GM12878 (cell line): ENCODE measurements around the gene RAP1GAP. TPM values are rescaled to one million over a fixed set of nuclear protein-coding genes. Genes with fewer than 3 reads are reported as not detected.

ENCODE experiments used
- ATAC-seq: fragments of 200-7000 bp; cut with Tn5 transposase; 3 replicates; pipeline ENCODE4 v1.9.1; 2020; ENCODE audit warnings: mild to moderate bottlenecking, moderate library complexity
- BruUV-seq: library from RNA; stranded (reverse); fragments of 400-500 nt; replicated peaks from 2 replicates; lab custom pipeline; 2021; lab: Mats Ljungman, UMichigan
- CTCF ChIA-PET: fragments of 300-600 bp; sonication (Branson Sonifier 250); formaldehyde crosslinking; extraction: SDS; loops from one replicate; lab custom pipeline; 2021; ENCODE audit warnings: inconsistent platforms; lab: Yijun Ruan, JAX
- POLR2A ChIA-PET: fragments of 350-600 bp; formaldehyde crosslinking; extraction: SDS; loops from one replicate; lab custom pipeline; 2021; ENCODE audit warnings: inconsistent platforms; lab: Charles Lee
- RAD21 ChIA-PET: fragments of 300-600 bp; sonication (Branson Sonifier 250); formaldehyde crosslinking; loops from one replicate; lab custom pipeline; 2023; ENCODE audit warnings: antibody characterized with exemption; ENCODE audit not compliant: unreplicated experiment; lab: Charles Lee
- SMC1A ChIA-PET: fragments of 300-600 bp; sonication (Branson Sonifier 250); formaldehyde crosslinking; loops from one replicate; lab custom pipeline; 2023; ENCODE audit not compliant: unreplicated experiment, uncharacterized antibody; lab: Charles Lee
- DNase-seq: peaks from one replicate; pipeline ENCODE4 v3.0.0-alpha.2; 2011; ENCODE audit warnings: low read depth, low spot score
- FAIRE-seq: peaks from 3 replicates; lab custom pipeline; 2011; peaks lifted over from hg19 to GRCh38; lab: Jason Lieb, UNC
- H2AFZ ChIP-seq: 2 replicates; pipeline ENCODE4 v1.6.0; 2011; ENCODE audit warnings: low read depth, low read length, control low read depth; ENCODE audit not compliant: control insufficient read depth
- H3K27ac ChIP-seq: 2 replicates; pipeline ENCODE4 v1.5.1; 2011; ENCODE audit warnings: control low read depth; ENCODE audit not compliant: control insufficient read depth, insufficient read depth
- H3K27me3 ChIP-seq, 2 experiments: replicated peaks in 1 of 2; 2 replicates each; pipeline versions ENCODE4 v1.6.0 to v1.6.1; 2011; ENCODE audit warnings: low read length in 1 of 2; ENCODE audit not compliant: control insufficient read depth in 2 of 2, insufficient read depth in 2 of 2
- H3K36me3 ChIP-seq, 2 experiments: 2 replicates each; pipeline ENCODE4 v1.5.1; 2011; ENCODE audit warnings: low read length in 1 of 2; ENCODE audit not compliant: control insufficient read depth in 2 of 2, insufficient read depth in 2 of 2
- H3K4me1 ChIP-seq: 2 replicates; pipeline ENCODE4 v1.6.1; 2011; ENCODE audit warnings: mild to moderate bottlenecking, low read length, moderate library complexity, mixed read lengths; ENCODE audit not compliant: control insufficient read depth, insufficient read depth
- H3K4me2 ChIP-seq: 2 replicates; pipeline ENCODE4 v1.6.0; 2011; ENCODE audit warnings: control low read depth; ENCODE audit not compliant: control insufficient read depth, insufficient read depth
- H3K4me3 ChIP-seq: fragments of 200-600 bp; sonication (generic); 2 replicates; pipeline ENCODE4 v1.5.1; 2016
- H3K79me2 ChIP-seq: 2 replicates; pipeline ENCODE4 v1.6.0; 2011; ENCODE audit warnings: low read length; ENCODE audit not compliant: control insufficient read depth, insufficient read depth
- H3K9ac ChIP-seq: 2 replicates; pipeline ENCODE4 v1.8.0; 2011; ENCODE audit warnings: low read length, control low read depth, mixed read lengths; ENCODE audit not compliant: control insufficient read depth, insufficient read depth
- H3K9me3 ChIP-seq: replicated peaks from 3 replicates; pipeline ENCODE4 v1.5.1; 2011; ENCODE audit warnings: mild to moderate bottlenecking, low read length; ENCODE audit not compliant: control insufficient read depth, insufficient read depth
- H4K20me1 ChIP-seq: 2 replicates; pipeline ENCODE4 v1.6.0; 2011; ENCODE audit not compliant: control insufficient read depth, insufficient read depth
- ATF7 ChIP-seq: fragments of 450-650 bp; IDR thresholded peaks from 2 replicates; pipeline ENCODE4 v1.6.1; 2016; ENCODE audit warnings: low read depth, mild to moderate bottlenecking
- BCL11A ChIP-seq: IDR thresholded peaks from 2 replicates; pipeline ENCODE4 v1.6.1; 2011; ENCODE audit warnings: low read depth, low read length
- BHLHE40 ChIP-seq, 2 experiments: fragments of 450-650 bp in 1 of 2; IDR thresholded peaks; 2 replicates each; pipeline ENCODE4 v1.6.1; 2011 to 2017; ENCODE audit warnings: low read depth in 2 of 2, borderline replicate concordance in 1 of 2, improper control_type of control experiment in 1 of 2, low read length in 1 of 2, mild to moderate bottlenecking in 1 of 2
- BRCA1 ChIP-seq: IDR thresholded peaks from 2 replicates; pipeline ENCODE4 v1.6.1; 2011; ENCODE audit warnings: low read depth, low read length, improper control_type of control experiment
- EGR1 ChIP-seq, 2 experiments: IDR thresholded peaks; 1 replicate in 1 of 2; 2 replicates in 1 of 2; pipeline ENCODE4 v1.6.1; 2011 to 2012; ENCODE audit warnings: low read depth in 2 of 2, low read length in 2 of 2, borderline replicate concordance in 1 of 2, mild to moderate bottlenecking in 1 of 2, moderate library complexity in 1 of 2
- IKZF1 ChIP-seq: fragments of 450-650 bp; conservative IDR thresholded peaks from 2 replicates; pipeline ENCODE4 v1.6.1; 2017; ENCODE audit warnings: antibody characterized with exemption, mild to moderate bottlenecking
- JUND ChIP-seq: IDR thresholded peaks from 2 replicates; pipeline ENCODE4 v1.6.1; 2012; ENCODE audit warnings: low read depth, mild to moderate bottlenecking, low read length, improper control_type of control experiment, moderate library complexity
- KAT2A ChIP-seq: conservative IDR thresholded peaks from 2 replicates; pipeline ENCODE4 v1.6.1; 2011; ENCODE audit warnings: low read depth, low read length; ENCODE audit not compliant: control insufficient read depth
- KLF5 ChIP-seq: fragments of 450-650 bp; IDR thresholded peaks from 2 replicates; pipeline ENCODE4 v1.6.1; 2014; ENCODE audit warnings: mild to moderate bottlenecking; ENCODE audit not compliant: partially characterized antibody
- NFIC ChIP-seq: IDR thresholded peaks from 2 replicates; pipeline ENCODE4 v1.6.1; 2012; ENCODE audit warnings: low read depth, mild to moderate bottlenecking, inconsistent platforms, low read length, moderate library complexity
- NR2C2 ChIP-seq: IDR thresholded peaks from 2 replicates; pipeline ENCODE4 v1.6.1; 2011; ENCODE audit warnings: borderline replicate concordance, low read depth; ENCODE audit not compliant: control insufficient read depth, insufficient read length
- NRF1 ChIP-seq: conservative IDR thresholded peaks from 2 replicates; pipeline ENCODE4 v1.6.1; 2011; ENCODE audit warnings: mild to moderate bottlenecking, low read depth, low read length, improper control_type of control experiment
- PAX5 ChIP-seq: IDR thresholded peaks from 2 replicates; pipeline ENCODE4 v1.6.1; 2011; ENCODE audit warnings: low read depth, low read length, borderline replicate concordance
- RFX5 ChIP-seq: IDR thresholded peaks from 2 replicates; pipeline ENCODE4 v1.6.1; 2011; ENCODE audit warnings: low read depth, low read length, improper control_type of control experiment
- WGBS: methylation state at CpG from one replicate; pipeline ENCODE4 v1.1.6; 2016; ENCODE audit warnings: low lambda C conversion rate; ENCODE audit not compliant: insufficient replicate concordance, insufficient coverage; ENCODE audit errors: missing lambda C conversion rate; 5-methylcytosine and 5-hydroxymethylcytosine counted together
- in situ Hi-C: fragments of 300-500 bp; cut with MboI; formaldehyde crosslinking; loops from 9 replicates; pipeline ENCODE4 v1.14.3; 2018; ENCODE audit warnings: mixed read lengths
- intact Hi-C: fragments of 100-400 bp; cut with micrococcal nuclease; formaldehyde crosslinking; loops from one replicate; pipeline ENCODE4 v1.14.2; 2022; ENCODE audit not compliant: unreplicated experiment
- polyA plus RNA-seq, 11 experiments: library from polyadenylated mRNA; depleted of rRNA in 4 of 11; unstranded in 6 of 11; stranded (reverse) in 5 of 11; fragments of >200 nt; fragmentation: Nextera tagmentation in 4 of 11; fragmentation: Illumina TruSeq in 1 of 11; extraction: Ambion mirVana in 4 of 11; extraction: Trizol in 1 of 11; gene quantifications; 1 replicate in 1 of 11; 2 replicates in 10 of 11; pipeline versions ENCODE4 v1.2.1 to v1.2.3, GENCODE V29; 2011 to 2016; ENCODE audit warnings: inconsistent platforms in 2 of 11, missing spikeins in 2 of 11, low read depth in 1 of 11
- total RNA-seq, 4 experiments: library from RNA; depleted of rRNA in 3 of 4; stranded (reverse); fragments of >200 nt in 3 of 4; fragmentation: Illumina TruSeq in 1 of 4; extraction: Trizol in 1 of 4; gene quantifications; 2 replicates each; pipeline versions ENCODE4 v1.2.1 to v1.2.3, GENCODE V29; 2013 to 2021
- TF ChIP-seq, protein P1 (sequence below): fragments of 450-650 bp; IDR thresholded peaks from 2 replicates; pipeline ENCODE4 v1.6.1; 2017; ENCODE audit warnings: mild to moderate bottlenecking, moderate library complexity
- TF ChIP-seq, protein P2 (sequence below): fragments of 450-650 bp; formaldehyde crosslinking; IDR thresholded peaks from 2 replicates; pipeline ENCODE4 v1.4.0; 2022; ENCODE audit warnings: mild to moderate bottlenecking, moderate library complexity
- TF ChIP-seq, protein P3 (sequence below): IDR thresholded peaks from 2 replicates; pipeline ENCODE4 v1.6.1; 2012; ENCODE audit warnings: low read depth, low read length, improper control_type of control experiment

Gene RAP1GAP
- total and polyA plus RNA-seq, 10 of the 15 experiments (the other 5 are each of a cell fraction or from before 2014, with no cell fraction given) = 0.04 to 0.96 (median 0.09) TPM; not detected in 3

DNA sequence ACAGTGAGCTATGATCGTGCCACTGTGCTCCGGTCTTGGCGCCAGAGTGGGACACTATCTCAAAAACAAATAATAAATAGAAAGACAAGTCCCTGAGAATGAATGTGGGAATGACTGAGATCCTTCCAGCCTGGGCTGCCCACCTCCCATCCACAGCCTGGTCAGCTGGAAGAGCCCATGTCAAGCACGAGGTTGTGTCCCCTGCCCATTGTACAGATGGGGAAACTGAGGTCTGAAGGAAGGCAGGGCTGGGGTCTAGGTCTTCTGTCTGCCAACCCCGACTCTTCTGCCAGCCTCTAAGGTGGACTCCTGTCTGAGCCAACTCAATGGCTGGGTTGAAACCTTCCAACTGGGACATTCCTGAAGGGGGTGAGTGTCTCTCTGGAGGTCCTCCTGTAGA, 79.5 kb downstream of the RAP1GAP start:
- no peak overlapping the region for H3K9ac ChIP-seq
- intact Hi-C loops = loop anchor here (5.0 kb wide), 1 partner anchor 77 kb away; no protein-coding TSS in a partner anchor

More for the DNA sequence above, 79.5 kb downstream of the RAP1GAP start:
- BruUV-seq = no TSS peak
- Histone ChIP-seq H3K27ac (no peak overlapping the region), H3K9me3 (no peaks in the 10 kb centered on the region), H4K20me1 (no peaks in the 10 kb centered on the region), H3K36me3 (no peaks in the 10 kb centered on the region), H3K79me2 (no peaks in the 10 kb centered on the region), H3K4me2 (no peak overlapping the region), H3K4me1 (no peaks in the 10 kb centered on the region), H3K27me3 (peaks cover 0 to 3% of the 10 kb centered on the region in 2 experiments; a peak in 1 of 4 replicates), H3K4me3 (no peak overlapping the region), H2AFZ (no peak overlapping the region)
- ChIA-PET RAD21 (no interaction called here), POLR2A (no interaction called here), CTCF (no interaction called here), SMC1A (no interaction called here)
- 22% methylated on average over 5 of the region's 5 CpGs for WGBS
- ATAC-seq = no peak
- in situ Hi-C loops = no loop called here
- DNase-seq = no peak
- no peak for TF ChIP-seq PAX5
- no peak for TF ChIP-seq EGR1 (IDR thresholded peaks at IDR 0.05; ENCODE audit: borderline replicate concordance in 1 of 2, low read depth in 2 of 2, low read length in 2 of 2)
- TF ChIP-seq BCL11A = no peak
- TF ChIP-seq NRF1 = no peak
- no peak for TF ChIP-seq ATF7
- no peak for TF ChIP-seq KAT2A
- no peak for TF ChIP-seq KLF5
- no peak for TF ChIP-seq NR2C2
- no peak for TF ChIP-seq JUND
- TF ChIP-seq, protein P1, sequence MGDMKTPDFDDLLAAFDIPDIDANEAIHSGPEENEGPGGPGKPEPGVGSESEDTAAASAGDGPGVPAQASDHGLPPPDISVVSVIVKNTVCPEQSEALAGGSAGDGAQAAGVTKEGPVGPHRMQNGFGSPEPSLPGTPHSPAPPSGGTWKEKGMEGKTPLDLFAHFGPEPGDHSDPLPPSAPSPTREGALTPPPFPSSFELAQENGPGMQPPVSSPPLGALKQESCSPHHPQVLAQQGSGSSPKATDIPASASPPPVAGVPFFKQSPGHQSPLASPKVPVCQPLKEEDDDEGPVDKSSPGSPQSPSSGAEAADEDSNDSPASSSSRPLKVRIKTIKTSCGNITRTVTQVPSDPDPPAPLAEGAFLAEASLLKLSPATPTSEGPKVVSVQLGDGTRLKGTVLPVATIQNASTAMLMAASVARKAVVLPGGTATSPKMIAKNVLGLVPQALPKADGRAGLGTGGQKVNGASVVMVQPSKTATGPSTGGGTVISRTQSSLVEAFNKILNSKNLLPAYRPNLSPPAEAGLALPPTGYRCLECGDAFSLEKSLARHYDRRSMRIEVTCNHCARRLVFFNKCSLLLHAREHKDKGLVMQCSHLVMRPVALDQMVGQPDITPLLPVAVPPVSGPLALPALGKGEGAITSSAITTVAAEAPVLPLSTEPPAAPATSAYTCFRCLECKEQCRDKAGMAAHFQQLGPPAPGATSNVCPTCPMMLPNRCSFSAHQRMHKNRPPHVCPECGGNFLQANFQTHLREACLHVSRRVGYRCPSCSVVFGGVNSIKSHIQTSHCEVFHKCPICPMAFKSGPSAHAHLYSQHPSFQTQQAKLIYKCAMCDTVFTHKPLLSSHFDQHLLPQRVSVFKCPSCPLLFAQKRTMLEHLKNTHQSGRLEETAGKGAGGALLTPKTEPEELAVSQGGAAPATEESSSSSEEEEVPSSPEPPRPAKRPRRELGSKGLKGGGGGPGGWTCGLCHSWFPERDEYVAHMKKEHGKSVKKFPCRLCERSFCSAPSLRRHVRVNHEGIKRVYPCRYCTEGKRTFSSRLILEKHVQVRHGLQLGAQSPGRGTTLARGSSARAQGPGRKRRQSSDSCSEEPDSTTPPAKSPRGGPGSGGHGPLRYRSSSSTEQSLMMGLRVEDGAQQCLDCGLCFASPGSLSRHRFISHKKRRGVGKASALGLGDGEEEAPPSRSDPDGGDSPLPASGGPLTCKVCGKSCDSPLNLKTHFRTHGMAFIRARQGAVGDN = no peak
- TF ChIP-seq, protein P2, sequence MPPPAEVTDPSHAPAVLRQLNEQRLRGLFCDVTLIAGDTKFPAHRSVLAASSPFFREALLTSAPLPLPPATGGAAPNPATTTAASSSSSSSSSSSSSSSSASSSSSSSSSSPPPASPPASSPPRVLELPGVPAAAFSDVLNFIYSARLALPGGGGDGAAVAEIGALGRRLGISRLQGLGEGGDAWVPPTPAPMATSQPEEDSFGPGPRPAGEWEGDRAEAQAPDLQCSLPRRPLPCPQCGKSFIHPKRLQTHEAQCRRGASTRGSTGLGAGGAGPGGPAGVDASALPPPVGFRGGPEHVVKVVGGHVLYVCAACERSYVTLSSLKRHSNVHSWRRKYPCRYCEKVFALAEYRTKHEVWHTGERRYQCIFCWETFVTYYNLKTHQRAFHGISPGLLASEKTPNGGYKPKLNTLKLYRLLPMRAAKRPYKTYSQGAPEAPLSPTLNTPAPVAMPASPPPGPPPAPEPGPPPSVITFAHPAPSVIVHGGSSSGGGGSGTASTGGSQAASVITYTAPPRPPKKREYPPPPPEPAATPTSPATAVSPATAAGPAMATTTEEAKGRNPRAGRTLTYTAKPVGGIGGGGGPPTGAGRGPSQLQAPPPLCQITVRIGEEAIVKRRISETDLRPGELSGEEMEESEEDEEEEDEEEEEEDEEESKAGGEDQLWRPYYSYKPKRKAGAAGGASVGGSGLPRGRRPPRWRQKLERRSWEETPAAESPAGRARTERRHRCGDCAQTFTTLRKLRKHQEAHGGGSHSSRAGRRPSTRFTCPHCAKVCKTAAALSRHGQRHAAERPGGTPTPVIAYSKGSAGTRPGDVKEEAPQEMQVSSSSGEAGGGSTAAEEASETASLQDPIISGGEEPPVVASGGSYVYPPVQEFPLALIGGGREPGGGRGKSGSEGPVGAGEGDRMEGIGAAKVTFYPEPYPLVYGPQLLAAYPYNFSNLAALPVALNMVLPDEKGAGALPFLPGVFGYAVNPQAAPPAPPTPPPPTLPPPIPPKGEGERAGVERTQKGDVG (CRISPR knock-in tag) = no peak
- TF ChIP-seq RFX5 = no peak
- no peak for TF ChIP-seq BRCA1
- TF ChIP-seq IKZF1 = no peak
- TF ChIP-seq, protein P3, sequence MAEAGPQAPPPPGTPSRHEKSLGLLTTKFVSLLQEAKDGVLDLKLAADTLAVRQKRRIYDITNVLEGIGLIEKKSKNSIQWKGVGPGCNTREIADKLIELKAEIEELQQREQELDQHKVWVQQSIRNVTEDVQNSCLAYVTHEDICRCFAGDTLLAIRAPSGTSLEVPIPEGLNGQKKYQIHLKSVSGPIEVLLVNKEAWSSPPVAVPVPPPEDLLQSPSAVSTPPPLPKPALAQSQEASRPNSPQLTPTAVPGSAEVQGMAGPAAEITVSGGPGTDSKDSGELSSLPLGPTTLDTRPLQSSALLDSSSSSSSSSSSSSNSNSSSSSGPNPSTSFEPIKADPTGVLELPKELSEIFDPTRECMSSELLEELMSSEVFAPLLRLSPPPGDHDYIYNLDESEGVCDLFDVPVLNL = no peak
- no peak for TF ChIP-seq NFIC
- TF ChIP-seq BHLHE40 (IDR thresholded peaks at IDR 0.05; ENCODE audit: borderline replicate concordance in 1 of 2, low read depth in 2 of 2, low read length in 1 of 2) = no peak
- FAIRE-seq = no peak
